Effector memory CD4-positive, alpha-beta T cell (primary cell): ENCODE measurements around the gene C3orf18.

Experiments used
- DNase-seq, 3 donors: peaks; one replicate each; pipeline ENCODE4 v3.0.0-alpha.2; 2020
- H3K27ac ChIP-seq: 2 replicates; pipeline ENCODE4 v1.7.0; 2013; ENCODE audit warnings: mild to moderate bottlenecking, low read length, moderate library complexity; ENCODE audit not compliant: insufficient read depth, poor library complexity, severe bottlenecking
- H3K27me3 ChIP-seq: replicated peaks from 2 replicates; pipeline ENCODE4 v1.7.0; 2013; ENCODE audit warnings: mild to moderate bottlenecking, low read length; ENCODE audit not compliant: insufficient read depth, control insufficient read depth, poor library complexity, severe bottlenecking
- H3K36me3 ChIP-seq: 2 replicates; pipeline ENCODE4 v1.7.0; 2013; ENCODE audit warnings: mild to moderate bottlenecking, low read length, moderate library complexity; ENCODE audit not compliant: control insufficient read depth, insufficient read depth
- H3K4me1 ChIP-seq: 2 replicates; pipeline ENCODE4 v1.7.0; 2013; ENCODE audit warnings: low read length, mild to moderate bottlenecking; ENCODE audit not compliant: control insufficient read depth, insufficient read depth, poor library complexity, severe bottlenecking
- H3K4me3 ChIP-seq: 2 replicates; pipeline ENCODE4 v1.7.0; 2013; ENCODE audit warnings: low read length, low read depth, mild to moderate bottlenecking; ENCODE audit not compliant: insufficient read depth, poor library complexity, severe bottlenecking
- H3K9me3 ChIP-seq: 2 replicates; pipeline ENCODE4 v1.7.0; 2013; ENCODE audit warnings: mild to moderate bottlenecking, low read length, moderate library complexity; ENCODE audit not compliant: control insufficient read depth

C3orf18 gene

DNA sequence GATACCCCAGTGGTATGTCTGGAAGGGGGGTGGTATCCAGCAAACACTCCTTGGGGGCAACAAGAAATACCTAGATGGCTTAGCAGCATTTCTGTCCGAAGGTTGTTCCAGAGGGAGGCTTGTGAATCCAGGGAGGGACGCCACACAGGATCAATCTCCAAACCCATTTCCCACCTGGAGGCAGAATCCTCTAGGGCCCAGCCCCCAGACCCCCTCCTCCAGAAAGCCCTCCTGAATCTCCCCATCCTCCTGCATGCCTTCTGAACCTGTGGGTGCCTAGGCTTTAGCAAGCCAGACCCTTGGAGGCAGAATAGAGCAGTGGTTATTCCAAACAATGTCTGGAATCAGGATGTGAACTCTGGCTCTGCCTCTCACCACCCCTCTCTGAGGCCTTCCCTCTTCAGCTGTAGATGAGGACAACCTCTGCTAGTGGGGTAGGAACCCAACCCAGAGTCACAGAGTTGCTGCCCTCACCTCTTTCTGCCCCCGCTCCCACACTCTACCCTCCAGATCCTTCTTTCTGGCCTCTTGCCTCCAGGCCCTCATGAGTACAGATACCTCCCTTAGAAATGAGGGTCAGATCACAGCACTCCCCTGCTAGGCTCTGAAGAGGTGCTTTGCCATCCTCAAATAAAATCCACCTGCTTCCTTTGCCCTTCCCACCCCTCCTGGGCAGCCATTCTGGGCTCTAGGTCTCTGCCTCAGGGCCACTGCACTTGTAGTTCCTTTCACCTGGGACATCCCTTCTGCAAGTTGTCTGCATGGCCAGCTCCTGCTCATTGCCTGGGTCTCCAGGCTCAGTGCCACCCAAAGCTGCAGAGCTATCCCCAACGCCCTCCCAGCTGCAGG, 35.9 kb upstream of the C3orf18 start:
- H3K36me3 ChIP-seq, result peaks cover 47% of the 10 kb centered on the region
- peak overlapping the region; percentile 20 for H3K4me3 ChIP-seq
- H3K27me3 ChIP-seq, result no peaks in the 10 kb centered on the region
- DNase-seq, result no peak
- H3K4me1 ChIP-seq, result peaks cover 94% of the 10 kb centered on the region
- H3K9me3 ChIP-seq, result no peaks in the 10 kb centered on the region
- peak overlapping the region; percentile 95 for H3K27ac ChIP-seq

- peak overlapping the region; percentile 3 for H3K4me3 ChIP-seq
- no peak for DNase-seq
- peaks cover 87% of the 10 kb centered on the region for H3K4me1 ChIP-seq
- peaks cover 39% of the 10 kb centered on the region for H3K36me3 ChIP-seq
- H3K9me3 ChIP-seq, result no peaks in the 10 kb centered on the region
- no peaks in the 10 kb centered on the region for H3K27me3 ChIP-seq
- peak overlapping the region; percentile 95 for H3K27ac ChIP-seq
Observed at GRCh38 chr3:50602595-50603191, 35.1 kb upstream of the C3orf18 start.

DNA sequence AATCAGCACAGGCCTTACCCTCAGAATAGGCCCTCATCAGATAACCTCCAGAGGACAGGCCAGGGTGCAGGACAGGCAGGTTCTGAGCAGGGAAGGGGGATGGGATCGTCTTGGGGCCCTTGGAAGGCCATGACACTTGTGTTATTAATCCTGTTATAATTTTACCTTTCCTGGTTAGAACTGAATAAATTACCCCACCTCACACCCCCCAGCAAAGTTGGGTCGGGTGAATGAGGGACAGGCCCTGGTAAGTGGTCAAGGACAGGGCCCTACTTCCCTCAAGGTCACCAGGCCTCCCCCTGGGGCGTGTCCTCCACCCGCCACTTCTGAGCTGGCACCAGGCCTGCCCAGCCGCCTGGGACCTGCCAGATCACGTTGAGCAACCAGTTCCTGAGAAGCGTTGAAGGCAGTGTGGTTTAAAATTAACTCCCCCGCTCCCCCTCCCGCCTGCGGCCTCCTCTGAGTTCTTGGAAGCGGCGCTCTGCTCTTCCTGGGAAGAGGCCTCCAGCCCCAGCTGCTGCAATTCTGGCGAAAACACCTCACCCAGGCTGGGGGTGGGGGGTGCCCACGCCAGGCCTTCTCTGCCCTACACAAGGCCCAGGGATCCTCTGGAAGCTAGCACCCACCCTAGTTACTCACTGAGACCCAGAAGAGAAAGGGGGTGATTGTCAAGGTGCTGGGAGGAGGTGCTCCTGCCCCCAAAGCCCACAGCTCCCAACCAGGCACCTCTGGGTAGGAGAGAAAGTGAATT, 33.5 kb upstream of the C3orf18 start:
- H3K9me3 ChIP-seq, result no peaks in the 10 kb centered on the region
- peaks cover 23% of the 10 kb centered on the region for H3K36me3 ChIP-seq
- H3K27ac ChIP-seq, result peak overlapping the region; percentile 95
- H3K4me1 ChIP-seq, result peaks cover 70% of the 10 kb centered on the region
- peak overlapping the region; percentile 7 for H3K4me3 ChIP-seq
- H3K27me3 ChIP-seq, result no peaks in the 10 kb centered on the region
- DNase-seq, result peak; percentile 37 to 58 (median 47)

GRCh38 chr3:50600141-50600753, 32.7 kb upstream of the C3orf18 start:
- no peaks in the 10 kb centered on the region for H3K27me3 ChIP-seq
- peak overlapping the region; percentile 7 for H3K4me3 ChIP-seq
- H3K4me1 ChIP-seq, result peaks cover 64% of the 10 kb centered on the region
- no peaks in the 10 kb centered on the region for H3K9me3 ChIP-seq
- H3K36me3 ChIP-seq, result peaks cover 15% of the 10 kb centered on the region
- H3K27ac ChIP-seq, result peak overlapping the region; percentile 95
- DNase-seq, result no peak

GRCh38 chr3:50599716-50600118, 32.2 kb upstream of the C3orf18 start:
- Histone ChIP-seq H3K4me3 (no peak overlapping the region), H3K27ac (peak overlapping the region; percentile 44), H3K36me3 (peaks cover 11% of the 10 kb centered on the region), H3K27me3 (no peaks in the 10 kb centered on the region), H3K4me1 (peaks cover 63% of the 10 kb centered on the region), H3K9me3 (no peaks in the 10 kb centered on the region)
- DNase-seq, result no peak

DNA sequence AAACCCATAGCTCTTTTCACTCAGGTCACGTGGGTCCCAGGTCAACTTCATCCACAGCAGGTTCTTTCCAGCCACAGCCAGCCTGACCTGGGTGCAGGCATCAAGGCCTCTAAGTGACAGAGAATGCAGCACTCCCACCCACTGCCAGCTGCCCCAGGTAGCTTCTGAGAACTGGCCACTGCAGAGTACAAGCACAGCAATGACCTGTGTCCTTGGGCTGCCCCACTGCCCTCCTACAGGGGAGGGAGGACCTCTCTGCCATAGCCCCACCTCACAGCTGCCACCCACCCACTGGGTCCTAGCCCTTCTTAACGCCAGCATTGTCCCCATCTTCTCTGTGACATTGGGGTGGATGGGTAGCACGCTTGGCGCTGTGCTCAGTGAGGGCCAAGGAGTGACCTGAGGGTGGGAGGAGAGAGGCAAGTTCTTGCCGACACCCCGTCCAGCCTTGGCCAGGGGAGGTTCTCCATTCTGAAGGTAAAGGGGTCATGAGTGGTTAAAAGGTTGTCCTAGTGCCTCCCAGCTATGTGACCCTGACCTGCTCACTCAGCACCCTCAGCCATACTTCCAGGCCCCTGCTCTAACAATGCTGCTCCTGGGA, 31.7 kb upstream of the C3orf18 start:
- H3K4me1 ChIP-seq, result peaks cover 63% of the 10 kb centered on the region

GRCh38 chr3:50594253-50594785, 26.8 kb upstream of the C3orf18 start:
- H3K9me3 ChIP-seq, result no peaks in the 10 kb centered on the region
- DNase-seq, result no peak
- no peaks in the 10 kb centered on the region for H3K27me3 ChIP-seq
- H3K36me3 ChIP-seq, result no peaks in the 10 kb centered on the region
- no peak overlapping the region for H3K4me3 ChIP-seq
- H3K4me1 ChIP-seq, result peaks cover 53% of the 10 kb centered on the region
- no peak overlapping the region for H3K27ac ChIP-seq

More for the DNA sequence above, 31.7 kb upstream of the C3orf18 start:
- H3K36me3 ChIP-seq, result peaks cover 6% of the 10 kb centered on the region
- no peaks in the 10 kb centered on the region for H3K27me3 ChIP-seq
- H3K9me3 ChIP-seq, result no peaks in the 10 kb centered on the region
- H3K4me3 ChIP-seq, result no peak overlapping the region
- peak overlapping the region; percentile 44 for H3K27ac ChIP-seq
- DNase-seq, result no peak

GRCh38 chr3:50592568-50592967, 25.0 kb upstream of the C3orf18 start:
- no peak for DNase-seq

DNA sequence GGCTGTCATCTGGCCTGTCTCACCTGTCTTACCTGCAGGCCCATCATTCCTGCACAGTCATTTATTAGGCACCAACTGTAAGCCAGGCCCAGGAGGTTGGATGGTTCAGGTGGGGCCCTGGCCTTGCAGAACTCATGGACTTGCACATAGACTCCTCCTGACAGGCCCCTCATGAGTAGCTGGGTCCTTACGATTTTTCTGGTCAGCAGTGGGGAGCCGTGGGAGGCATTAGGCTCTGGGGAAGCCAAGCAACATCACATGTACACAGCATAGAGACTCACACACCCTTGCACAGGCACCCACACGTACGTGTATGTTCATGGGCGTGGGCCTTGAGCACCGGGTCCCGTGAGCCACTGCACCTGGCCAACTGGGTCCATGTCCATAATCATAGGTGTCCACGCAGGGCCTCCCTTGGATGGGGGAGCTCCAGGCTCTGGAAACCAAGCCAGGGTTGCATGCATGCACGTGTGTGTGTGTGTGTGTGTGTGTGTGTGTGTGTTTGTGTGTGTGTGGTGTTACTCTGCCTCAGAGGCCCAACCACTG, 23.7 kb upstream of the C3orf18 start:
- DNase-seq, result no peak
- H3K27ac ChIP-seq, result peak overlapping the region; percentile 82

More at GRCh38 chr3:50592568-50592967, 25.0 kb upstream of the C3orf18 start:
- Histone ChIP-seq H3K9me3 (no peaks in the 10 kb centered on the region), H3K27ac (peak overlapping the region; percentile 58), H3K36me3 (no peaks in the 10 kb centered on the region), H3K4me3 (no peak overlapping the region), H3K4me1 (peaks cover 66% of the 10 kb centered on the region), H3K27me3 (no peaks in the 10 kb centered on the region)

More for the DNA sequence above, 23.7 kb upstream of the C3orf18 start:
- Histone ChIP-seq H3K27me3 (no peaks in the 10 kb centered on the region), H3K4me1 (peaks cover 67% of the 10 kb centered on the region), H3K9me3 (no peaks in the 10 kb centered on the region), H3K4me3 (no peak overlapping the region), H3K36me3 (no peaks in the 10 kb centered on the region)
